A673 (cell line): ENCODE measurements around the gene PRR14L.
"Not testable (repeated sequence)": the region's sequence is repeated elsewhere in the genome, so short reads cannot be mapped to it uniquely, and the experiment has no call there.

Source experiments
- CTCF ChIP-seq: fragments of 300-800, 200-600 bp; sonication (generic); conservative IDR thresholded peaks from 2 replicates; pipeline ENCODE4 v1.5.1; 2017; ENCODE audit warnings: low read depth, mild to moderate bottlenecking, antibody characterized with exemption, low read length, moderate library complexity, mixed read lengths
- EZH2 ChIP-seq: fragments of 200-600 bp; sonication (generic); IDR thresholded peaks from 2 replicates; pipeline ENCODE4 v1.6.1; 2017; ENCODE audit warnings: borderline replicate concordance, low read depth, mild to moderate bottlenecking, mixed read lengths, antibody characterized with exemption, low read length; ENCODE audit not compliant: poor library complexity, severe bottlenecking

- not testable (repeated sequence) for TF ChIP-seq CTCF, EZH2
Measured at GRCh38 chr22:31740314-31740713, 9.6 kb downstream of the PRR14L start.
